Superior temporal gyrus (tissue), 1 donor: ENCODE data around the gene CNOT3.

Source experiments
- DNase-seq: peaks from one replicate; pipeline ENCODE4 v3.0.0-alpha.2; 2016; ENCODE audit errors: extremely low spot score

The CNOT3 gene

DNA sequence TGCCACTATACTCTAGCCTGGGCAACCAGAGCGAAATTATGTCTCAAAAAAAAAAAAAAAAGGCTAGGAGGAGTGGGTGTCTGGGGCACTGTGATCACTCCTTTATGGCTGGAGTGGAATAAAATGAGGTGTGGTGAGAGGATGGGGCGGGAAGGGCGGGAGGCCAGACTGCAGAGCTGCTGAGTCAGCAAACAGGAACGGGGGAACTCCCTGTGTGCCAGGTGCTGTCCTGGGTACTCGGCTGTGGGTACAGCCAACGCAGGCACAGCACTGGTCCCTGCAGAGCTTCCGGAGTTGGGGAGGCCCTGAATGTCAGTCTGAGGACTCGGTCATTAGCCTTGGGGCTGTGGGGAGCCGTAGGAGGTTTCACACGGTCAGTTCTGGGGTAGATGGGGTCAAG, 16.3 kb upstream of the CNOT3 start:
- DNase-seq: no peak

DNA sequence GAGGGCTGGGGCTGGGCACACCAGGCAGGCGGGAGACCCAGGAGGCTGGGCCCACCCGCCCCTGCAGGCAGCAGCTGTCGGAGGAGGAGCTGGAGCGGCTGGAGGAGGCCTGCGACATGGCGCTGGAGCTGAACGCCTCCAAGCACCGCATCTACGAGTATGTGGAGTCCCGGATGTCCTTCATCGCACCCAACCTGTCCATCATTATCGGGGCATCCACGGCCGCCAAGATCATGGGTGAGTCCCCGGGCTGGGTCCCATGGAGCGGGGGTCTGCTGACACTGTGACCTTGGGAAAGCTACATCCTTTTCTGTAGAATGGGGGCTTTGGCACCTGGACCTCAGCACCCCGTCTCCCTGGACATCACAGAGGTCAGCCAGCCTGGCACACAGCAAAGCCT, 13.9 kb upstream of the CNOT3 start:
- no peak for DNase-seq

DNA sequence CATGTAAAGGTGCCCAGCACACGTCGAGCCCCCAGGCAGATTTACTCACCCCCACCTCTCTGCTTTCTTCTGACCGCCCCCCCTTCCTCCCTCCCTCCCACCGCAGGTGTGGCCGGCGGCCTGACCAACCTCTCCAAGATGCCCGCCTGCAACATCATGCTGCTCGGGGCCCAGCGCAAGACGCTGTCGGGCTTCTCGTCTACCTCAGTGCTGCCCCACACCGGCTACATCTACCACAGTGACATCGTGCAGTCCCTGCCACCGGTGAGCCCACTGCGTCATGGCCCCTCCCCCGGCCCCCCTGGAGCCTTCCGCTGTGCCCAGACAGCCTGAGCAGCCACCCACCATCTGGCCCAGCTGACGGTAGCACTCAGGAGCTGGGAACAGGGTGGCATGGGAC, 13.2 kb upstream of the CNOT3 start:
- DNase-seq: no peak

DNA sequence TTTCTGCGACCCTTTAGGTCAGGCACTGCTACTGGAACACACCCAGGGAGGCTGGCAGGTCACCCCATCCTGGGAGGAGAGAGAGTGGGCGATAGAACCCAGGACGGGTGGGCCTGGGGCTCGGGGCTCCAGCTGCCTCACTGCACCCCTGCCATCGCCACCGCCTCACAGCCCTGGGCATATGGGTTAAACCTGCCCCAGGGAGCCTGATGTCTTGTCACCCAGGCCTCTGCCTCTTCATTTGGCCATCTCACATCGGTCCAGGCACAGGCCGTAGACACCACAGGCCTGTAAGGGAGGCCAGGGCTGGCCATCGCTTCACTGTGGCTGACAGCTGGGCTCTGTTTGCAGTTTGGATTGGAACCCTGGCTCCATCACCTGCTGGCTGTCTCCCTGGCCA, 11.8 kb upstream of the CNOT3 start:
- DNase-seq: no peak

DNA sequence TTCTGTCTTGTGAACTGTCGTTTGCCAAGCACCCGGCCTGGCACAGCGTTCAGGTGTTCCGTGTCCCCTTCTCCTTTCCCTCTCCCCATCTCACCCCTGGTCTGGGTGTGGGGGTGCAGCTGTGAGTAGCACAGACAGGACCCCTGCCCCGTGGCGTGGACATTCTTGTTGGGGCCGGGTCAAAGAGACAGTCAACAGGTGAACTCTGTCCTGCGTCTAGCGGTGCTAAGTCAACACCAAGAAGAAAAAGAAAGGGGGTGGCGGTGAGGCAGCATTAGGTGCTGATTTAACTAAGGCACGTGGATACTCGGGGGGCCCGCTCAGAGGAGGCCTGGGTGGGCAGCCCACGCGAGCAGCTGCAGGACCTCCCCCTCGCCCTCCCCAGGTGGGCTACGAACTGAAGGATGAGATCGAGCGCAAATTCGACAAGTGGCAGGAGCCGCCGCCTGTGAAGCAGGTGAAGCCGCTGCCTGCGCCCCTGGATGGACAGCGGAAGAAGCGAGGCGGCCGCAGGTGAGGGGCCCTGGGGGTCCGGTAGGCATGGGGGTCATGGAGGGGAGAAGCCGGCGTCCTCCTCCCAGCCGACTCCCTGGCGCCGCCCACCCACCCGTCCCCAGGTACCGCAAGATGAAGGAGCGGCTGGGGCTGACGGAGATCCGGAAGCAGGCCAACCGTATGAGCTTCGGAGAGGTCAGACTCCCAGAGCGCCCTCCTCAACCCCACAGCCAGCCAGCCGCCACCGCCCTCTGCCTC, 9.7 kb upstream of the CNOT3 start:
- DNase-seq: no peak

DNA sequence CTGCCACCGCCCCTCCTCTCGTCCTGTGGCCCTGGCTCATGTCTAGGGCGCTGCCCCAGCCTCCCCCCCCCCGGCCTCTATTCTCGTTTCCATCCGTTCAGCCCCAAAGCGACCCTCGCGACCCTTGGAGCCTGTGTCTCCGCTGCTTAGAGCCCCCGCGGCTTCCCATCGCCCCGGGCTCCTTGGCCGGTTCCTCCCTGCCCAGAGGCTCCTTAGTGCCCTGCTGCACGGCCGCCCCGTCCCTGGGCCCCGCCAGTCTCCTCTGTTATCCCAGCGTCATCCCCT, 9.2 kb upstream of the CNOT3 start:
- DNase-seq: no peak

DNA sequence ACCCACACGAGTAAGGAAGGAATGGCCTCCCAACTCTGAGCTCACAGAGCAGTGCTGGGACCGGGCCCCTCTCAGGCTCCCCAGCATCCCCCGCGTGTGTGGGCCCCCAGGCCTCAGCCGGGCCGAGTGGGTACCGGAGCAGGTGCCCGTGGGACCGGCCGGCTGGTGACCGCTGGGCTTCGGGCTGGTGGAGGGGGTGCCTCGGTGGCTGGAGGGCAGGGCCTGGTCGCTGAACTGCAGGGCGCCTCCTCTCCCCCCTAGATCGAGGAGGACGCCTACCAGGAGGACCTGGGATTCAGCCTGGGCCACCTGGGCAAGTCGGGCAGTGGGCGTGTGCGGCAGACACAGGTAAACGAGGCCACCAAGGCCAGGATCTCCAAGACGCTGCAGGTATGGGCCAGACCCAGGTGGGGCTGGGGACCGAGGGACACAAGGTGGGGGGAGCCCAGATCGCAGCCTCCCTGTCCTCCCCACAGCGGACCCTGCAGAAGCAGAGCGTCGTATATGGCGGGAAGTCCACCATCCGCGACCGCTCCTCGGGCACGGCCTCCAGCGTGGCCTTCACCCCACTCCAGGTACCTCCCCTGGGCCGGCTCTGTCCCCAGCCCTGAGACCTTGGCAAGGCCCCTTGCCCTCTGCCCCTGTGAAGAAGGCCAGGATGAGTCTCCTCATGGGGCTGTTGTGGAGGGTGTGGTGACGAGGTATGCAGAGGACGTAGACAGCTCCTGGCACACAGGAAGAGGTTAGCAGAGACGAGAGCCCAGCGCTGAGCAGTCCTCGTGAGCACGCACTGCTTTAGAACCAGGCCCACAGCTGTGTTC, 8.6 kb upstream of the CNOT3 start:
- no peak for DNase-seq

DNA sequence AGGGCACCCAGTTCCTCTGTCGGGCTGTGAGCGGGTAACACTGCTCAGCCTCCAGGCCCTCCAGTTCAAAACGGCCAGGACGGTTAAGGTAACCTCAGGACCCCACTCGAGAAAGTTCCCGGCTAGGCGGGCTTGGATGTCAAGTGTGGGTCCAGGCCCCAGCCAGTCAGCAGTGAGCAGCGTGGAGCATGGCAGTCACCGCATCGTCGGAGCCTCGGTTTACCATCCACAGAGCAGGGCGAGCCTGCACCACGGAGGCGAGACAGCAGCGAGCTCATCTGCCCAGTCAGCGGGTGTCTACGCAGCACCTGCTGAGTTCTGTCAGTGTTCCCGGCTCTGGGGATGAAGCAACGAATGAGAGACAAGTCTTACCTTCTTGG, 8.0 kb upstream of the CNOT3 start:
- DNase-seq: no peak

DNA sequence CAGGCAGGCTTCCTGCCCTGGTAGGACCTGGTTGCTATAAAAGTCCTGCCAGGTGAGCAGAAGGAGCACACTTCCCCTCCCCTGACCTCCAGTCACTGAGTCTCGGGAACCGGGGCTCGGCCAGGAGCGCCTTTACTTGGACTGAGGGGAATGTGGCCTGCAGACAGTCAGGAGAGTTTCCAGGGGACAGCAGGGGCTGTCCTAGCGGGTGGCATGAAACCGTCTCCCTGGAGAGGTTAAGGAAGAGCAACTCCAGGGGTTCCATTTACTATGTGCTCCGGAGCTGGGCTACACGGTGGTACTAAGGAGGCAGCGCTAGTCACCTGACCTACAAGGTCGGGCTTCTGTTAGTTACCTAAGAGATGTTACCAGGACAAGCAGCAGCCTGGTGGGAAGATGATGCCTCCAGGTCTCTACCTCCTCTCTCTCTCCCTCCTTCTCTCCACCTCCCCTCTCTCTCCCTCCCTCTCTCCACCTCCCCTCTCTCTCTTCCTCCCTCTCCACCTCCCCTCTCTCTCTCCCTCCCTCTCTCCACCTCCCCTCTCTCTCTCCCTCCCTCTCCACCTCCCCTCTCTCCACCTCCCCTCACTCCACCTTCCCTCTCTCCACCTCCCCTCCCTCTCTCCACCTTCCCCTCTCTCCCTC, 4.1 kb upstream of the CNOT3 start:
- no peak for DNase-seq

DNA sequence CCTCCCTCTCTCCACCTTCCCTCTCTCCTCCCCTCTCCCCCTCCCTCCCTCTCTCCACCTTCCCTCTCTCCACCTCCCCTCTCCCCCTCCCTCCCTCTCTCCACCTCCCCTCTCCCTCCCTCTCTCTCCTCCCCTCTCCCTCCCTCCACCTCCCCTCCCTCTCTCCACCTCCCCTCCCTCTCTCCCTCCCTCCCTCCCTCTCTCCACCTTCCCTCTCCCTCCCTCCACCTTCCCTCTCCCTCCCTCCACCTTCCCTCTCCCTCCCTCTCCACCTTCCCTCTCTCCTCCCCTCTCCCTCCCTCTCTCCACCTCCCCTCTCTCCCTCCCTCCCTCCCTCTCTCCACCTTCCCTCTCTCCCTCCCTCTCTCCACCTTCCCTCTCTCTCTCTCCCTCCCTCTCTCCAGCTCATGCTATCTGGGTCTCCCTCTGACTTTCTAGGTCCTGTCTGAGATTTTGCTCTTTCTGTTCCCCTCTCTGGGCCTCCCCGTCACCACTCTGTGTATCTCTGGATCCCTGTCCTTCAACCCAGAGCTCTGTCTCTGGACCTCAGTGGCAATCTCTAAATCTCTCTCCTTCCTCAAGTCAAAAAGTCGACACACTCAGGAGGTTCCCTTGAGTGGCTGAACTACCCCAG, 3.5 kb upstream of the CNOT3 start:
- DNase-seq: no peak

DNA sequence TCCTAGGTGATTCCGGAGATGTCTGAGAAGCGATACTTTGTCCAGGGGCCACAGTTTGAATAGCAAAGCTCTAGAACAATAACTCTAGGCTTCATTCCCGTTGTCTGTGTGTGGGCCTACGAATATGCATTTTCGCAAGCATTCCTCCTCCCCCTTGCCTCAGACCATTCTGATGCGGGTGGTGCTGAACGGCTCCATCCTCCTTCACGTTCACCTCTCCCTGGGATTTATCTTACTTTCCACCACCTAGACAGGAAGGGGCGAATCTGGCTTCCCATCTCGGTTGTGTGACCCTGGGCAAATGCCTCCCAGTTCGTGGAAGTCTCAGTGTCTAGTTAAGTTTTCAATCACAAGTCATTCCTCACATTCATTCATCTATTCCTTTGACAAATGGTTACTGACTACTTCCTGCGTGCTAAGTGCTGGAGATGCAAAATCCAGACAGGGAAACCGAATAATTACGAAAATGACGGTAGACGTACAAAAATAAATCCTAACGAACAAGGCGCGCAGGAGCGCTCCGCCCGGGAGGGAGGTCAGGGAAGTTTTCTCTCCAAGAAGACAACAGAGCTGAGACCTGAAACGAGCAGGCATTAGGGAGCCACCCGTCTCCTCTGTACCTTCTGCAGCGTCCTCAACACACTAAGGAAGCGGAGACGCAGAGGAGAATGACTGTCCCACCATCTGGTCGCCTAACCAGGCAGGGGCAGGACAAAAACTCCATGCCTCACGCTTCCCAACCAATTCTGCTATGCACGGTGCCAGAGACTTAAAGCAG, 1.3 kb upstream of the CNOT3 start:
- no peak for DNase-seq

DNA sequence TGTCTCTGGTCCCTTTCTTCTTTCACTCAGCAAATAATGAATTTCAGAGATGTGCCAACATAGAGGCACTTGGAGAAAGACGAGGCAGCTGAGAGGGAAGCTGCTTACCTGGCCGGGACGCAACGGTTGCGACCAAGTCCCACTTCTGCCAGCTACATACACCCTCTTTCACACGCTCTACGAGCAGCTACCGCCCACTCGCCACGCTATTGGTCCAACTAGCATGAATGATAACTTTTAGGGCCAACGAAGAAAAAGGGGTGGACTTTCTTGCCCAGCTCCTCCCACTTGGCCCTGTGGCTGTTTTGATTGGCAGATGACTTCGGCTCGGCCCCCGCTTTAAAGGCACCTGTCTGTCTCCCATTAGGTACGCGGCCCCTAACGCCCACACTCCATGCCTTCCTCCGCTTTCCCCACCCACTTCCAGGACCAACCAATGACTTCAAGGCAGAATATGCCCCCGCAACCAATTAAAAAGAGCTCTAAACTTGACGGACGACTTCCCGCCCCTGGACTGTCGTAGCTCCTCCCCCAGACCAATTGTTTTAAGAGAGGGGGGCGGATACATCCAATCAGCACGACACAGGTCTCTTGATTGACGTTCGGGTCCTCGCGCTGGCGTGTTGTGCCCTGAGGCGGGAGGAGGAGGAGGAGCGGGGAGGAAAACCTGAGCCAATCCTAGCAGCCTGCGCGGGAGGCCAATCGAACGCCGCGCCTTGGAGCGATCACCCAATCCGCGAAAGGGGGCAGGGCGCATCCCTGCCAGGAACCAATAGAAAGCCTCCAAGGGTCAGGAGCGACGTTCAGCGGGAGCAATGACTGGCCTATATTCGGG, 481 bp upstream of the CNOT3 start:
- DNase-seq: peak; percentile 100

DNA sequence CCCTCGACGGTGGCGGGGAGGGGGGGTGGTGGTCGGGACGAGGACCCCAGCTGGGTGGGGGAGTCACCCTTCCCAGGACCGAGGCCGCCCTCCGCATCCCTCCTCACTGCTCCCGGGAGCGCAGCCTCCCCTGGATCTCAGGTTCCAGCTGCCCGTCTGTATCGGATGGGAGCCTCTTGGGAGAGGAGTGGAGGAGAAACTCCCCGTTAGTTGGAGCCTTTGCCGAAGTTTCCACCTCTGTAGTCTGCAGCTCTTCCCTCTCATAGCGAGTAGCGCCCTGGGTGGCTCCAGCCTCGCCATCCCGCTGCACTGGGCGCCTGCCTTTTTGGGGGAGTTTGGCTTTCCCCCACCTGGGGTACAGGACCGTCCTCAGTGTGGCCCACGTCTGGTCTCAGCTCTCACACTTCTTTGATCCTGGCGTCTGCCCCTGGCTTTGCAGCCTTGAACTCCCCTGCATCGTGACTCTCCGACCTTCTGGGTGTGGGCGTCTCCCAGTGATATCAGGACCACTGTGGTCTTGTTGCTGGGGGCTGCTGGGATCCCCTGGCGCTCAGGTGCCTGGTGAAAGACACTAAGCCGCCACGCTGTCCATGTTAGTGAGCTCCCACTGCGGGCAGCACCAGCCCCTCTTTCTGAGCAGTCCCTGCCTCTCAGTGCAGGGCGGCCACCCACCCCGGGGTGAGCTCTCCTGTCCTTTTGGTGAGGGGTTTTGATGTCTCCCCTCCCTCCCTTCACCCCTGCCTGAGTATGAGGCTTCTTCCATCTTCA, 1.1 kb downstream of the CNOT3 start:
- DNase-seq: no peak

DNA sequence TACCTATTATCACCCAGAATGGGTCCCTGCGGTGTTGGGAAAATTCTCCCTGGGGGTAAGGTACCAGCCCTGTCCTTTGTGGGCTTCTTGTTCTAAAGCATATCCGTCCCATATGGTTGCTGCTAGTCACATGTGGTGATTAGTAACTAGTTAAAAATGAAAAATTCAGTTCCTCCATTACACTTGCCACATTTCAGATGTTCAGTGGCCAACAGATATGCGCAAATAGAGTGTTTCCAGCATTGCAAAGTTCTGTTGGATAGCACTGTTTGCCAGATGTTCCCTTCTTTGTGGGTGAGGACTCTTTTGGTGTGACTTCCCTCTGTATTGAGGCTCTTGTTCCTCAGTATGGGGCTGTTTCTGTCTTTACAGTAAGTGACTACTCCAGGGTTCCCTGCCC, 3.8 kb downstream of the CNOT3 start:
- no peak for DNase-seq

DNA sequence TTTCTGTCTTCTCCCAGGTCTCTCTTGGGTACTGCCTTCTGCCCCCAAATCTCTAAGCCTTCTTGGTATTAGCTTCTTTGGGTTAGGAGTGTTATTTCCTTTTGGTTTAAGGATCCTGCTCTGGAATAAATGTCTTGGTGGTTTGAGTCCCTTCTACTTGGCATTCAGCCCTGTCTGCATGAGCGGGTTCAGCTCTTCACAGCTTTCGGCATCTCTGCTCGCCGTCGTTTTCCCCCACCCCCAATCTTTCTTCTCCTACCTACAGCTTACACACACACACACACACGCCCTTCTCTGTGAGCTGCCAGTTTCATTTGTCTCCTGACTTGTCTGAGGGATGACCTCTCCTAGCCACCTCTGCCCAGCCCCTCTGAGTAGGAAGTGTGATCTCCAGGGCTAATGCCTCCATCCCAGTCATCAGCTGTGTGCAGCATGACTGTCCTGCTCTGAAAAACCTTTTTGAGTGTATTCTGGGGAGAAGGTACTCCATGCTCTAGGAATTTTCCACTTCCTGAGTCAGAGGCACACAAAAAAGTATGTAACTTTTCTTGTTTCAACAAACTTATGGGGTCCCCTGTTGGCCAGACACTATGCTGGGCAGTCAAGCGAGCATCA, 4.7 kb downstream of the CNOT3 start:
- DNase-seq: no peak

DNA sequence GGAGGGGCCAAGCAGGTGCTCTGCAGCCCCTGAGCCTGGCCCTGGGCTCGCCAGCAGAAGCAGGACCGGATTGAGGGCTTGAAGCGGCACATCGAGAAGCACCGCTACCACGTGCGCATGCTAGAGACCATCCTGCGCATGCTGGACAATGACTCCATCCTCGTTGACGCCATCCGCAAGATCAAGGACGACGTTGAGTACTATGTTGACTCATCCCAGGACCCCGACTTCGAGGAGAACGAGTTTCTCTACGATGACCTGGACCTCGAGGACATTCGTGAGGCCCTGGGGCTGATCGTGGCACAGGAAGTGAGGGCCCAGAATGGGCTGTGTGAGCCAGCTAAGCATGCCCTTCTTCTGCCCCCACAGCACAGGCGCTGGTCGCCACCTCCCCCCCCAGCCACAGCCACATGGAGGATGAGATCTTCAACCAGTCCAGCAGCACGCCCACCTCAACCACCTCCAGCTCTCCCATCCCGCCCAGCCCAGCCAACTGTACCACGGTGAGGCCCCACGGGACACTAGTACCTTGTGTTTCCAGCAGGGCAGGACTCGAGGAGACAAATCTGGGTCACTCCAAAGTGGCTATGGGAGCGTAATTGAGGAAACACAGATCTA, 8.1 kb downstream of the CNOT3 start:
- no peak for DNase-seq

DNA sequence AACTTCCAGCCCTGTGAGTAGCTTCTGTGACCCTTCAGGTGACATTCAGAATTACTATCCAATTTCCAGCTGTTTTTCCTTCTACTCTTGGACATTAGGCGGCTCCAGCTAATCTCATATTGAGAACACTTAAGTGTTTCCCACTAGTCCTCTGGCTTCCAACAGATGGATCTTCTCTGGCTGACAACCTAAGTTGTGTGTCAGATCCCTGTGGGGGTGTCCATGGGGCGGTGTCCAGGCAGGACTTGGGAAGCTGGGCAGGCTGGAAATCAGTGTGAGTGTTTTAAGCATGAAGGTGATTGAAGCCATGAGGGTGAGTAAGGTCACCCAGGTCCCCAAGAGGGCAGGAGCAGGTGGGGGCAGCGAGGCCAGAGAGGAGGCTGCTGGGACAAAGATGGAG, 10.1 kb downstream of the CNOT3 start:
- DNase-seq: peak; percentile 9

DNA sequence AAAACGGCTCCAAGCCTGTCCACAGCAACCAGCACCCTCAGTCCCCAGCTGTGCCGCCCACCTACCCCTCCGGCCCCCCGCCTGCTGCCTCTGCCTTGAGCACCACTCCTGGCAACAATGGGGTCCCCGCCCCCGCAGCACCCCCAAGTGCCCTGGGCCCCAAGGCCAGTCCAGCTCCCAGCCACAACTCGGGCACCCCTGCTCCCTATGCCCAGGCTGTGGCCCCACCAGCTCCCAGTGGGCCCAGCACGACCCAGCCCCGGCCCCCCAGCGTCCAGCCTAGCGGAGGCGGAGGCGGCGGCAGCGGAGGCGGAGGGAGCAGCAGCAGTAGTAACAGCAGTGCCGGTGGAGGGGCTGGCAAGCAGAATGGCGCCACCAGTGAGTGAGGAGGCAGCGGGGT, 10.6 kb downstream of the CNOT3 start:
- no peak for DNase-seq
